Measurements from ENCODE around the gene TRAF4.

TRAF4 gene

DNA sequence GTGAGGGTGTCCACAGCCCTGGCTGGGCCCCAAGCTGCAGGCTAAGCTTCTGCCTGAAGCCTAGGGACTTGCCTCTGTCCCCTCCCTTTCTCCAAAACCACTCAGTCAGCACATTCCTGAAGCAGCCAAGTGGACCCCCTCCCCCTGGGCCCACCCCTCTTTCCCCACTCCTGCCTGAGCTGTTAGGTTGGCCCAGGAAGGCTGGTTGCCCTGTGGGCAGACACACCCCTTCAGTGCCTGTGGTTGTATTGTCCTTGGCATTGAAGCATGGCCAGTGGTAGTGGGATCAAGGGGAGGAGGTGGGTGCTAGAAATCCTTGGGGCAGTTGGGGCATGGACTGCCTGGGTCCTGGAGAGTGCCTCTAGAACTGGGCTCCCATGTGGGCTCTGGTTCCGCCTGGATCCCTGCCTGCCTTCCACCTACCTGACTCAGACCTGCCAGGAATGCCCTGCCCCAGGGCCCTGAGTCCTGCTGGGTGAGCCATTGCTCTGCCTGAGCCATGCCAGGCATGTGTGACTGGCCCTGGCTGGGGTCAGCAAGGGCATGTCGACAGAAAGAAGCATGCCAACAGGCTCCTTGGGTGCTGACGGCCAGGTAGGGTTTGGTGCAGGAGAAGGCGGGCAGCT is 2.1 kb downstream of the TRAF4 start:
- DNase-seq (ENCODE audit: low read depth in 1 of 2, low spot score in 1 of 2), result no peak

DNA sequence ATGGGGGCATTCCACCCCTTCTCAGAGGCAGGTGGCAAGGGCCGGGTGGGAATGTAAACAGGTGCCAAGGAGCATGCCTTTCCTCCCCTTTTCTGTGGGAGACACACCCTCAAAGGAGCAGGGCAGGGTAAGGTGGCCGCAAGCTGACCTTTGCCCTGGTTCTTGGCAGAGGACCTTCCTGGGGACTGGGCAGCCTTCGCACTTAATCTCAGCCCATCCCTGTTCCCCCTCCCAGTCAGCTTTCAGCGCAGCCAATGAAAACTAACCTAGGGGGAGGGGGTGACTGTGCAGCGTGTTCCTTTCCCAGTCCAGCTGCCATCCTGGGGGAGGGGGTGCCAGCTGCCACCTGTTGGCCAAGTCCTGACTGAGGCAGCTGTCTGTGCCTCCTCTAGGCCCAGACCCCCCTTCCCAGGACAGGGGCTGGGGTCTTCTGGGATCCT is 2.8 kb downstream of the TRAF4 start:
- no peak for DNase-seq (ENCODE audit: low read depth in 1 of 2, low spot score in 1 of 2)

DNA sequence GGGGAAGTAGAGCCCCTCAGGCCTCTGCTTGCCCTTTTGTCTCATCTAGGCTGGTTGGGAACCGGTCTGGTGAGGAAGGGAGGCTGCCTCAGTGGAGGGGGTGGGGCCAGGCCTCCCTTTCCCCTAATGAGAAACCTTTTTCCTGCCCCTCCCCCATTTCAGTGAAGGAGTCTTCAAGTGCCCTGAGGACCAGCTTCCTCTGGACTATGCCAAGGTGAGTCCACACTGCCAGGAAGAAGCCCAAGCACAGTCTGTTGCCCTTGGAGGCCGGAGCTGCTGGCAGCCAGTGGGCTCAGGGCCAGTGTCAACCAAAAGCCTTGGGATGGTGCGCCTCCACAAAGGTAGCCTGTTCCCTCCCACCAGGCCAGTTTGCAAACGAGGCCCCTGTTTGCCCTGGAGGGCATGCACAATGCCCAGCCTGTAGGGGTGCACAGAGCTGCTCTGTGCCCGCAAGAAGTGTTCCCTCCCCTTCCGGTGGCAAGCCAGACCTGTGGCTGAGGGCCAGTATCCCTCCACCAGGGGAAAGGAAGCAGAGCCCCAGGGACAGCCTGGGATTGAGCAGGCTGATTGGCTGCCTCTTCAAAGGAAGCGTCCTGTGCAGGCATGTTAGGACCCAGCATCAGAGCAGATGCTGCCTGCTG is 3.4 kb downstream of the TRAF4 start:
- no peak for DNase-seq (ENCODE audit: low read depth in 1 of 2, low spot score in 1 of 2)

DNA sequence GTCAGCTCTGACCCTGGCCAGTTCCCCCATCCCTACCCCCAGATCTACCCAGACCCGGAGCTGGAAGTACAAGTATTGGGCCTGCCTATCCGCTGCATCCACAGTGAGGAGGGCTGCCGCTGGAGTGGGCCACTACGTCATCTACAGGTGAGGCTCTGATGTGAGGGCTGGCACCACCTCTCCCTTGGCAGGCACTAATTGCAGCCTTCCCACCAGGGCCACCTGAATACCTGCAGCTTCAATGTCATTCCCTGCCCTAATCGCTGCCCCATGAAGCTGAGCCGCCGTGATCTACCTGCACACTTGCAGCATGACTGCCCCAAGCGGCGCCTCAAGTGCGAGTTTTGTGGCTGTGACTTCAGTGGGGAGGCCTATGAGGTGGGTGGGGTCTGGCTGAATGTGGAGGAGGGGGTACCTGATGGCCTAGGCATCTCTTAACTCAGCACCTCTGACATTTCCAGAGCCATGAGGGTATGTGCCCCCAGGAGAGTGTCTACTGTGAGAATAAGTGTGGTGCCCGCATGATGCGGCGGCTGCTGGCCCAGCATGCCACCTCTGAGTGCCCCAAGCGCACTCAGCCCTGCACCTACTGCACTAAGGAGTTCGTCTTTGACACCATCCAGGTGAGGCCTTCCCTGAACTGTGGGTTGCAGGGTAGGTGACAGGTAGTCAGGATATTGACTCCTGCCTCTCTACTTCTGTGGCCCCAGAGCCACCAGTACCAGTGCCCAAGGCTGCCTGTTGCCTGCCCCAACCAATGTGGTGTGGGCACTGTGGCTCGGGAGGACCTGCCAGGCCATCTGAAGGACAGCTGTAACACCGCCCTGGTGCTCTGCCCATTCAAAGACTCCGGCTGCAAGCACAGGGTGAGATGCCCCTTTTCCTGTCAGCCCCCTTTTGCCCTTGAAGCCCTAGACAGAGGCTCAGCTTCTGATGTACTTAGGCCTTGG is 4.3 kb downstream of the TRAF4 start:
- DNase-seq (ENCODE audit: low read depth in 1 of 2, low spot score in 1 of 2), result no peak

DNA sequence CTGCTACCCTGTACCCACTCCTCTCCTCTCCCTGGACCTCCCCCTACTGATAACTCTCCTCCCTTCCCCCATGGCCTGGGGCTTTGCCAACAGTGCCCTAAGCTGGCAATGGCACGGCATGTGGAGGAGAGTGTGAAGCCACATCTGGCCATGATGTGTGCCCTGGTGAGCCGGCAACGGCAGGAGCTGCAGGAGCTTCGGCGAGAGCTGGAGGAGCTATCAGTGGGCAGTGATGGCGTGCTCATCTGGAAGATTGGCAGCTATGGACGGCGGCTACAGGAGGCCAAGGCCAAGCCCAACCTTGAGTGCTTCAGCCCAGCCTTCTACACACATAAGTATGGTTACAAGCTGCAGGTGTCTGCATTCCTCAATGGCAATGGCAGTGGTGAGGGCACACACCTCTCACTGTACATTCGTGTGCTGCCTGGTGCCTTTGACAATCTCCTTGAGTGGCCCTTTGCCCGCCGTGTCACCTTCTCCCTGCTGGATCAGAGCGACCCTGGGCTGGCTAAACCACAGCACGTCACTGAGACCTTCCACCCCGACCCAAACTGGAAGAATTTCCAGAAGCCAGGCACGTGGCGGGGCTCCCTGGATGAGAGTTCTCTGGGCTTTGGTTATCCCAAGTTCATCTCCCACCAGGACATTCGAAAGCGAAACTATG is 5.2 kb downstream of the TRAF4 start:
- DNase-seq (ENCODE audit: low read depth in 1 of 2, low spot score in 1 of 2), result no peak

DNA sequence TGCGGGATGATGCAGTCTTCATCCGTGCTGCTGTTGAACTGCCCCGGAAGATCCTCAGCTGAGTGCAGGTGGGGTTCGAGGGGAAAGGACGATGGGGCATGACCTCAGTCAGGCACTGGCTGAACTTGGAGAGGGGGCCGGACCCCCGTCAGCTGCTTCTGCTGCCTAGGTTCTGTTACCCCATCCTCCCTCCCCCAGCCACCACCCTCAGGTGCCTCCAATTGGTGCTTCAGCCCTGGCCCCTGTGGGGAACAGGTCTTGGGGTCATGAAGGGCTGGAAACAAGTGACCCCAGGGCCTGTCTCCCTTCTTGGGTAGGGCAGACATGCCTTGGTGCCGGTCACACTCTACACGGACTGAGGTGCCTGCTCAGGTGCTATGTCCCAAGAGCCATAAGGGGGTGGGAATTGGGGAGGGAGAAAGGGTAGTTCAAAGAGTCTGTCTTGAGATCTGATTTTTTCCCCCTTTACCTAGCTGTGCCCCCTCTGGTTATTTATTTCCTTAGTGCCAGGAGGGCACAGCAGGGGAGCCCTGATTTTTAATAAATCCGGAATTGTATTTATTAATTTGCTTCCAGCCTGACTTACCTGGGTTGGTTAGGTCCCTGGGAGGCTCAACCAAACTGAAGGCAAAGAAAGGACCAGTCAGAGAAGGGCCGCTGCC is 5.8 kb downstream of the TRAF4 start:
- no peak for DNase-seq (ENCODE audit: low read depth in 1 of 2, low spot score in 1 of 2)

DNA sequence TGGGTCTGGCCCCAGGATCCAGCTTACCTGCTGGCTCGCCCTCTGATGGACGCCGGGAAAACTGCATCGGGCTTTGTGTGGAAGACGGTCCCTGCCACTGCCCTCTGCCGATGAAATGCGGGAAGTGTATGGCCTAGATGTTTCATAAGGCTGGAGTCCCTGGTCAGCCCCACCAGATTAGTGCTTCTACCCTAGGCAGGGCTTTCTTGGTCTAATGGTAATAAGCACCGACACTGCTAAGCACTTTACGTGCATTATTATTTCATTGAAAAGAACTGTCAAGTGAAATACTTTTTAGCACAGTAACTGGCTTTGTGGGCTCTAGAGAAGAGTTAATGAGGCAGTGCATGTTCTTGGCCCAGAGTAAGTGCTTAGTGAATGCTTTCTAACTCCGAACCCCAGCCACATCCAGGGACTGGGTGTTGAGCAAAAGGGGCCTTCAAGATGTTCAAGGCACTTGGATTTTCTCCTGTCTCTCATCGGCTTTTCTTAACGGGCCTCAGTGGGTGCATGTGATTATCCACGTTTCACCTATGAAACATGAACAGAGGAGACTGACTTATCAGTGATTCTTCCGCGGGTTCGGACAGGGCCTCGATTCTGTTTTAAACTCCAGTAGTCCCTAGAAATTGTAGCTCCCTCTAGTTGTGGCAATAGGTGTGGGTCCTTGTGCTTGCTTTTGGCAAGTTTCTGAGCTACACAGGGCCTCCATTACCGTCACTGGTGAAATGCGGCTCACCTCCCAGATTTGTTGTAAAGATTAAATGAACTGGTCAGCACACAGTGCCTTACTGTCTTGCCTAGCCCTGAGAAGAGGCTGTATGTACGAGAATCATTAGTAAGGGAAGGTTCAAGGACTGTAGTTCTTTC is 6.6 kb downstream of the TRAF4 start:
- DNase-seq (ENCODE audit: low read depth in 1 of 2, low spot score in 1 of 2), result peak; percentile 74 to 85

DNA sequence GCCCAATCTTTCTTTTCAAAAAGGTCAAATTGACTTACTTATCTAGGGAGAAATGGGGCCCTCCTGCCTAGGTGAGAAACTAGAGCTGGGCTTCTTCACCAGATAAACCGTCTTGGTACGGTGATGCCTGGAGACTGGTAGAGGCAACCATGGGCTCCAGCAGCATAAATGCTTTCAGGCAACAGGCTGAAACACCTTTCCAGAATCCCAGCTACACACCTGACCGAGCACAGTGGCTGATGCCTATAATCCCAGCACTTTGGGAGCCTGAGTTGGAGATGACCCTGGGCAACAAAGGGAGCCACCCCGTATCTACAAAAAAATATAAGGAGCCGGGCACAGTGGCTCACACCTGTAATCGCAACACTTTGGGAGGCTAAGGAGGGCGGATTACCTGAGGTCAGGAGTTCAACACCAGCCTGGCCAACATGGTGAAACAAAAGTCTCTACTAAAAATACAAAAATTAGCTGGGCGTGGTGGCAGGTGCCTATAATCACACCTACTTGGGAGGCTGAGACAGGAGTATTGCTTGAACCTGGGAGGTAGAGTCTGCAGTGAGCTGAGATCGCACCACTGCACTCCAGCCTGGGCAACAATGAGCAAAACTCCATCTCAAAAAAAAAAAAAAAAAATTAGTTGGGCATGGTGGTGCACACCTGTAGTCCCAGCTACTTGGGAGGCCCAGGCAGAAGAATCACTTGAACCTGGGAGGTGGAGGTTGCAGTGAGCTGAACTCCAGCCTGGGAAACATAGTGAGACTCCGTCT is 8.0 kb downstream of the TRAF4 start:
- no peak for DNase-seq (ENCODE audit: low read depth in 1 of 2, low spot score in 1 of 2)

DNA sequence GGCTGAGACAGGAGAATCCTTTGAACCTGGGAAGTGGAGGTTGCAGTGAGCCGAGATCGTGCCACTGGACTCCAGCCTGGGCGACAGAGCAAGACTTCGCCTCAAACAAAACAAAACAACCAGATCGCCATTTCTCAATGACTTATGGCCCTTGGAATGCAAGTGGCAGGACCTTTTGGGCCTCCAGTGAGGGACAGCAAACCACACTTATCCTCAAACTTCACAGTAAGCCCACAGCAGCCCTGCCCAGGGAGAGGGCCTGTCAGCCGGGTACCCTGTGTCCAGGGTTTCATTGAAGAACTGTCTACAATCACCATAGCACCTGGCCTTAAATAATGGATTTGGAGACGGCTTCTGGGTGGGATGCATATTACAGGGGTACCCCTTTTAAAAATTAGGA is 11.7 kb downstream of the TRAF4 start:
- no peak for DNase-seq (ENCODE audit: low read depth in 1 of 2, low spot score in 1 of 2)

DNA sequence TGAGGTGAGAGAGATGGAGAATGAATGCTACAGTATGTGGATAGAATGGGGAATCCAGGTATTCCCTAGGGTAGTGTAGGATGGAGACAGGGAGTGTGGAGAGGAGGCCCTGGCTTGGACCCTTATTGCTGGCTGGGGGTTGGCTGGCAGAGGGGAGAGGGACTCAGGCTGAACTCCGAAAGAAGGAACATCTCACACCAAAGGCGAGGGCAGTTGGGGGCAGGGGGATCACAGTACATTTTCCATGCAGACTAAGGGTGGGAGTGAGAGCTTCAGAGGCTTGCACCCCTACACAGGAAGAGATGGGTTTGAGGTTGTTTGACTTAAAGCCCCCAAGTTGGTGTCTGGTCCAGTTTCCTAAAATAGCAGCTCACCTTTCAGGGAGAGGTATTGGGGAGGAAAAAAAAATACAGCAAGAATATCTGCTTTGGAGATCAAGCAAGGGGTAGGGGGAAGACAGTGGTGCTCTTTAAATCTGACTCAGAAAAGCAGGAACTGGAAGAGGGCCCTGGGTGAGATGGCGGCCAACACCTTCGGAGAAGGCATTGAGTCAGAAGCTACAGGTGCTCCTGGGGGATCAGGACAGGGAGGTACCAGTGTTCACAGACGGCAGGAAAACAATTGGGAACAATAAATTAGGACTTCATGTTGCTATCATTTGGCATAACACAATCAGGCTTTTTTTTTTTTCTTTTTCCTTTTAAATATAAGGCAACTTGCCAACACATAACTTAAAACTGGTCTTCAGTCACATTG is 12.4 kb downstream of the TRAF4 start:
- DNase-seq (ENCODE audit: low read depth in 1 of 2, low spot score in 1 of 2), result no peak

DNA sequence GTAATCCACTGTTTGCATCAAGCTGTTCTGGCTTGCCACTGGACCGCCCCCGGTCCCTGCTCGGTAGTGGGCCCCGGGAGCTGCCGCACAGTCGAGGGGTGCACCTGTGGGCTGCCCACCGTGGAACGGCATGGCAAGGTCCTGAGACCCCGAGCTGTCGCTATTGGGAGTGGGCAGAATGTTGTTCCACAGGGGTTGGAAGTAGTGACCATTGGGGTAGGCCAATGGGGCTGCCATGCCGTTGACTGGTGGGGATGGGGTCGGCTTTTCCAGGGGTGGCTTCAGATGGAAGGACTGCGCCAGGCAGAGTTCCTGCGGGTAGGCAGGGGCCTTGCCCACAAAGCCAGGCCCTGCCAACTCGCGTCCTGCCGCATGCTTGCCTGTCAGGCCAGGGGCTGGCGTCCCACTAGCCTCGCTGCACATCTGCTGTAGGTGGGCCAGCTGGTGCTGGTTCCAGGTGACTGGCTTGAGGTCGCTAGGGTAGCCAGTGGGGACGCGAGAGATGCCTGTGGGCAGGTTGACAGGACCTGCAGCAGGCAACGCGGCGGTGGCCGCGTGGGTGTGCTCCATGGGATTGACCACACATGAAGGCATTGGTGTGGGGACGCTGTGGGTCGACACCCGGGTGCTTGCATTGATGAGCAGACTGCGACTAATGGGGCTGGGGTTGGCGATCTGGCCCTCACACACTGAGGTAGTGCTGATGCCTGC is 14.8 kb downstream of the TRAF4 start:
- DNase-seq (ENCODE audit: low read depth in 1 of 2, low spot score in 1 of 2), result no peak

DNA sequence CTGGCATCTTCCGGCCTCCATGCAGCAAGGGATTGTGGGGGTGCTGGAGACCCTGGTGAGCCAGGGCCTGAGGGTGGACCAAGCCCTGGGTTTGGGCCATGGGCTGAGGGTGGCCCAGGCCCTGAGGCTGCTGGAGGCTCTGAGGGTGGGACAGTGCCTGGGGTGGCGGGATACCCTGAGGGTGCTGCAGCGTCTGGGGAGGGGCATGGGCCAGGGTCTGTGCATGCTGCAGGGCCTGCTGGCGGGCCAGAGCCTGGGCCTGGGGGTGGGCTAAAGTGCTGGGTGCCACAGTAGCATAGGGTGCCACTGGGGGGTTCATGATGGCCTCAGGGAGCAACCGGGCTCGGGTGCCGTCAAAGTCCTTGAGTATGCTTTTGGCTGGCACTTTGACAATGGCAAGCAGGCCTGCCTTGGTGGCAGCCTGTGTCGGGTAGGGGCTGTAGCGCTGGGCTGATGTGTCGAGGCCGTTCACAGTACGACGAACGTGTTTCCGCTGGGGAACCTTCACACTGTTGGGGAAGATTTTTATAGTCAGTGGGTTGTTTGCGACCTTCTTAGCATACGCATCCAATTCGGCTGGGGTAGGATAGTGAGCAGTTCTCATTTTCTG is 15.6 kb downstream of the TRAF4 start:
- no peak for DNase-seq (ENCODE audit: low read depth in 1 of 2, low spot score in 1 of 2)

DNA sequence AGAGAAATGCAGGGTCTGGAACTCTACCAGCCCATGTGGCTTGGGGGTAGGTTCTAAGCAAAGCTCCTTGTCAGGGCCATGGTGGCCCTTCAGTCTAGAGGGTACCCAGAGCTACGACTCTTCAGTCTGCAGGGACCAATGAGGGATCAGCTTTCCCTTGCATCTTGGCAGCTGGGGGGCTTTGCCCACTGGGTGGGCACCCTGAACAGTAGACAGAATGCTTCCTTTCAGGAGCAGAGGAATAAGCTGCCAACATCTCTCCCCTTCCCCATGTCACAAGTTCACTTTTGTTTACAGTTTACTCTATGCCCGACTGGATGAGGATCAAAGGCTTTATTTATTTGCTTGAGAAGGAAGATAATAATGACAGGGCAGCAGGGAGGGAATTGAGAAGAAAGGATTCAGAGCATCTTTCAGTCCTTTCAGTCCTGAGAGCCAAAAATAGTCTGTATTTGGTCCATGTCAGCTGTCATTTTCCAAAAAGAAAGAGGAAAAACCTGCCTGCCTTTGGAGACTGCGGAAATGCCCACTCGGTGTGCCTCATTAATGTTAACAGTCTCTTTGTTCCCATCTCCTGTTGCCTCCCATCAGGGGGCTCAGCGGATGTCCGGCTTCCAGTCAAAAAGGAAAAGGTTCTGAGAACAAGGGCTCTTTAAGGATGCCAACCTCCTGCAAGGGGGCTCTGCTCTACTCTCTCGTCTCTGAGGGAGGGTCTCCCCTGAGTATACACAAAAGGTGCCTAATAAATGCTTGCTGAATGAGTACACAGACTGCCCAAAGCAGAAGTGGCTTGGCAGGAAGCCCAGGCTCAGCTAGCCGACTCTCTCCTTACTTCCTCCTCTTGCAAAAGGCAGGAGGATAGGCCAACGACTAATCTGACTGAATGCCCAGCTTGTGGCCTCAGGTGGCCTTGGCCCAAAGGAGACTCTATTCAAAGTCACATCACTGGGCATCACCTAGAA is 17.1 kb downstream of the TRAF4 start:
- DNase-seq (ENCODE audit: low read depth in 1 of 2, low spot score in 1 of 2), result no peak

DNA sequence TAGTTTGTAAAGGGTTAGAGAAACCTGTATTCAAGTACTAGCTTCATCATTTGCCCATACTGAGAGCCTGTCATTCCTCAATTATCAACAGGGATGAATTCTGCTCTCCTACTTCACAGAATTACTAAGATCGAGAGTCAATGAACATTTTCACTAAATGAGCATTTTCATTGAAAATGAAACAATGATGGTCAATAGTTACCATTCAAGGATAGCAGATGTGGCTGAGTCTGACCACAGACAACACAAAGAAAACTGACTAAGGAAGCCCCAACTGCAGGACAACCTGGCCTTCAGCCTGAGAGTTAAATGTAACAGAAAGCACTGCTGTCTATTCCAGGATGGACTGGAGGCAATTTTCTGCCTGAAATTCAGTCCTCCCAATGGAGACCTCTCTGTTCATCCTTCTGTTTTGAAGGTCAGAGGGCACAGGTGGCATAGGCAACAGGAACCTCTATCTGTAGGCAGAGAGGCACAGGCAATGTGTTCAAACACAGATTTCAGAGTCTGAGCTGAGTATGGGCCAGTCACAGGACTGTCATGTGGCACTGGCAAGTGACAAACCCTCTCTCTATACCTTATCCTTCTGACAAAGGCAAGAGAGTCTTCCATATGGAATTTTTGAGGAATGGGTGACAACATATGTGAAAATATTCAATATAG is 19.5 kb downstream of the TRAF4 start:
- DNase-seq (ENCODE audit: low read depth in 1 of 2, low spot score in 1 of 2), result no peak

DNA sequence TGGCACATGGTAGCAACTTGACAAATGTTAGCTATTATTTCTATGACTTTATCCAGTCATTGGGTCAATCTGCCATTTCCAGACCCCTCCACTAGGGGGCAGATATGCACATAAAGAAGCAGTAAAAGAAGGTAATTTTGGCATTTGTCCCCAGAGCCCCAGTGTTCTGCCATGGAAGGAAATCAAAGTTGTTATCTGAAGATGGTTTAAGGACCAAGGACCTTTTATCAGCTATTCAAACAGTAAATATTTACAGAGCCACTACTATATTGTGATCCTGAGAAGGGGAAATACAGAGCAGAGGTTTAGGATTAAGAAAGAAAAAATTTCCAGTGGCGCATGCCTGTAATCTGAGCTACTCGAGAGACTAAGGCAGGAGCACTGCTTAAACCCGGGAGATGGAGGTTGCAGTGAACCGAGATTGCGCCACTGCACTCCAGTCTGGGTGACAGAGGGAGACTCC is 20.0 kb downstream of the TRAF4 start:
- DNase-seq (ENCODE audit: low read depth in 1 of 2, low spot score in 1 of 2), result peak; percentile 48 to 81

DNA sequence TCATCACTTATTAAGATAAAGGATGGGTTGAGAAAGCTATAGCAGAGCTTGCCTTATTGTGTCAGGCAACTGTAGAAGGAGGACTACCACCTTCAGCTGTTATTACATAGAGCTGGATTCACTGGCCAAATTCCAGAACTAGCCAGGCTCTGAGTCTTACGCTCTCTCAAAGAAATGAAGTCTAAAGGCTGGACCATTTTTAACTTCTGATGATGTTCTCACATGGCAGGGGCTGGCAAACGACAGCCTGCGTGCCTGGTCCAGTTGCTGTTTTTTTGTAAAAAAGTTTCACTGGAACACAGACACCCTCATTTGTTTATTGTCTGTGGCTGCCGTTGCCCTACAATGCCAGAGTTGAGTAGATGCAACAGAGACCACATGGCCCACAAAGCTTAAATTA is 21.2 kb downstream of the TRAF4 start:
- DNase-seq (ENCODE audit: low read depth in 1 of 2, low spot score in 1 of 2), result no peak

Measured in activated CD4-positive, alpha-beta T cell treated with anti-CD3 and anti-CD28 coated beads, Interleukin-2, amount 50 U/mL, for 24 hours (primary cell).